Osteoblast (primary cell): ENCODE measurements around the gene YPEL3. TPM values are rescaled to one million over a fixed set of nuclear protein-coding genes. Genes with fewer than 3 reads are reported as not detected.
A peak's percentile ranks its signal among the peaks of the same experiment; 100 is the strongest.

Experiments used
- DNase-seq: peaks from one replicate; pipeline ENCODE4 v3.0.0; 2011; ENCODE audit warnings: low spot score, mixed read lengths; ENCODE audit not compliant: insufficient read length; ENCODE audit errors: missing footprints
- H2AFZ ChIP-seq: 2 replicates; pipeline ENCODE4 v1.6.0; 2011; ENCODE audit warnings: mild to moderate bottlenecking, low read length
- H3K27ac ChIP-seq: 2 replicates; pipeline ENCODE4 v1.5.1; 2011; ENCODE audit warnings: mild to moderate bottlenecking, low read depth, low read length, moderate library complexity
- H3K27me3 ChIP-seq: 2 replicates; pipeline ENCODE4 v1.6.0; 2012; ENCODE audit warnings: mild to moderate bottlenecking, control low read depth, inconsistent platforms, low read length, moderate library complexity; ENCODE audit not compliant: insufficient read depth
- H3K36me3 ChIP-seq: 2 replicates; pipeline ENCODE4 v1.5.1; 2011; ENCODE audit warnings: mild to moderate bottlenecking, low read length, control low read depth, moderate library complexity; ENCODE audit not compliant: insufficient read depth
- H3K4me1 ChIP-seq: 2 replicates; pipeline ENCODE4 v1.5.1; 2011; ENCODE audit warnings: mild to moderate bottlenecking, low read length, control low read depth, moderate library complexity; ENCODE audit not compliant: insufficient read depth
- H3K4me2 ChIP-seq: 2 replicates; pipeline ENCODE4 v1.6.0; 2011; ENCODE audit warnings: mild to moderate bottlenecking, low read length; ENCODE audit not compliant: insufficient read depth
- H3K4me3 ChIP-seq: fragments of 200-600 bp; sonication (generic); 3 replicates; pipeline ENCODE4 v1.5.1; 2012; ENCODE audit warnings: mild to moderate bottlenecking, low read length, inconsistent platforms; ENCODE audit not compliant: insufficient read depth
- H3K79me2 ChIP-seq: 2 replicates; pipeline ENCODE4 v1.6.0; 2012; ENCODE audit warnings: mild to moderate bottlenecking, low read length, control low read depth, inconsistent platforms; ENCODE audit not compliant: insufficient read depth
- H3K9me3 ChIP-seq: 2 replicates; pipeline ENCODE4 v1.5.1; 2011; ENCODE audit warnings: low read depth, low read length, control low read depth
- H4K20me1 ChIP-seq: 2 replicates; pipeline ENCODE4 v1.6.0; 2012; ENCODE audit warnings: mild to moderate bottlenecking, low read length, control low read depth; ENCODE audit not compliant: insufficient read depth
- CTCF ChIP-seq: IDR thresholded peaks from 2 replicates; pipeline ENCODE4 v1.5.1; 2011; ENCODE audit warnings: mild to moderate bottlenecking, low read depth, low read length, moderate library complexity; ENCODE audit errors: extremely low read depth
- total RNA-seq: library from RNA; depleted of rRNA; stranded (reverse); fragments of >200 nt; gene quantifications from 2 replicates; pipeline ENCODE4 v1.2.3, GENCODE V29; 2012

Gene YPEL3
- total RNA-seq, 1 donor = 28.2 TPM

DNA sequence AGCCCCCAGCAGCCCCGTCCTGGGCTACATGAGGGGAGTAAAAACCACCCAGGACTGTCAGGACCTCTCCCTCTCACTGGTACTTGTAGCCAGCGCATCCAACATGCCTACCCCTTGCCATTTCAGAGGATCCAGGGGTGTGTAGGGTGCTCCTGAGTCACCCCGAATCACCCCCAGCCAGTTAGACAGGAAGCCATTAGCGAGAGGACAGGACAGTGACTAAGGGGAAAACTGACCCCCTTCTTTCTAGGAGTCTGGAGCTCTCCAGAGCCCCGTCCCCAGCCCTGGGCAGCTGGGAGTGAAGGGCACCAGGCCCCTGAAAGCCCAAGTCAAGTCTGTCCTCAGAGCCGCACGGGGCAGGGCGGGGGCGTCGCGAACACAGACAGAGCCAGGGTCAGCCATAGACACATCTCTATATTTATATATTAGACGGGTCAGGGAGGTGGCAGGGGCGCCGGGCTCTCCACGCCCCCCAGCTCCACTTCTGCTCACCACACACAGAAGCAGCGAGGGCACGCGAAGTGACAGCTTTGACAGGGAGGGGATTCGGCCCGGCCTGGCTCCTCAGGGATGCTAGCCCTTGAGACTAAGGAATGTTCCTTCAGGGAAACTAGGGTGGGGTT is 17.8 kb upstream of the YPEL3 start:
- no peak for TF ChIP-seq CTCF
- Histone ChIP-seq H3K27me3 (no peaks in the 10 kb centered on the region), H3K79me2 (no peaks in the 10 kb centered on the region), H3K9me3 (no peaks in the 10 kb centered on the region), H3K4me2 (no peak overlapping the region), H4K20me1 (peaks cover 4% of the 10 kb centered on the region), H2AFZ (no peak overlapping the region), H3K27ac (no peak overlapping the region), H3K36me3 (peaks cover 53% of the 10 kb centered on the region), H3K4me1 (peaks cover 6% of the 10 kb centered on the region), H3K4me3 (no peak overlapping the region)
- no peak for DNase-seq

DNA sequence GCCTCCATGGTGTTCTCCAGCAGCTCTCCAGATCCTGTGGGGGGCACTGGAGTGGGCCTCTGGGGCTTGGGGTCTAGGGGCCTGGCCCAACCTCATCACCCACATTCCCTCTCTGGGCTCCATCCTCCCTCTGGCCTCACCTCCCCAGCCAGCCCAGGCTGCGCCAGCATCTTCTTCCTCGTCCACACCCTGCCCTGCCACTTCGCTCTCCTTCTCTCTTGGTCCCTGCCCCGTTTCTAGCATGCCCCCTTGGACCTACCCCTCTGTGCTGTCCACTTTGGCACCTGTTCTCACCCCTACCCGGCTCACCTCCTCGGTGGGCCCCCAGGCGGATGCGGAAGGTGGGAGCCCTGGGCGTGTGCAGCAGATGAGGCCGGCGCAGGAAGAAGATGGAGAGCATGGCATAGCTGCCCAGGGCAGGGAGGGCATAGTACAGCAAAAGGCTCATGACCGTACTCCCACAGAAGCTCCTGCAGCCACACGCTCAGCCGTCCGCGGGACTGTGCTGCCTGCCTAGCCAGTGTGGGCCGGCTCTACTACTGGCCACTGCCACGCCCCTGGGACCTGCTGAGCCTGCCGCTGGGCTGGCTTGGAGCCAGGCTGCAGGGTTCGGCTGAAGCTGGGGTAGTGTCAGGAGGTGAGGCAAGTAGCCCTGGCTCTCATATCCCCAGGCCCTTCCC is 17.2 kb upstream of the YPEL3 start, which contains the start of gene GDPD3:
GDPD3 (minus strand) TSS at position 507 of the 680 bp plus-strand sequence; CDS start at position 448, 59 bp downstream.
- no peak for TF ChIP-seq CTCF
- Histone ChIP-seq H3K79me2 (no peaks in the 10 kb centered on the region), H2AFZ (no peak within 1 kb of the TSS), H3K4me2 (no peak within 1 kb of the TSS), H3K27me3 (no peaks in the 10 kb centered on the region), H3K4me1 (peaks cover 6% of the 10 kb centered on the region), H3K9me3 (no peaks in the 10 kb centered on the region), H4K20me1 (peaks cover 4% of the 10 kb centered on the region), H3K36me3 (peaks cover 50% of the 10 kb centered on the region), H3K4me3 (no peak within 1 kb of the TSS), H3K27ac (no peak within 1 kb of the TSS)
- DNase-seq = peak; percentile 86

GRCh38 chr16:30112197-30113030 is 16.4 kb upstream of the YPEL3 start:
- peaks cover 6% of the 10 kb centered on the region for H3K4me1 ChIP-seq
- H2AFZ ChIP-seq = no peak overlapping the region
- H3K36me3 ChIP-seq = peaks cover 48% of the 10 kb centered on the region
- peak; percentile 96 for DNase-seq
- TF ChIP-seq CTCF = peak; percentile 61
- no peaks in the 10 kb centered on the region for H3K9me3 ChIP-seq
- no peak overlapping the region for H3K4me2 ChIP-seq
- H3K27ac ChIP-seq = no peak overlapping the region
- H3K4me3 ChIP-seq = no peak overlapping the region
- H4K20me1 ChIP-seq = peaks cover 4% of the 10 kb centered on the region
- no peaks in the 10 kb centered on the region for H3K79me2 ChIP-seq
- no peaks in the 10 kb centered on the region for H3K27me3 ChIP-seq
